C4-2B (cell line): Measurements from ENCODE around the gene CEP83.

Experiments
- H3K27ac ChIP-seq: fragments of 450-650 bp; 2 replicates; pipeline ENCODE4 v1.5.1; 2017
- CTCF ChIP-seq: fragments of 450-650 bp; conservative IDR thresholded peaks from 2 replicates; pipeline ENCODE4 v1.5.1; 2017; ENCODE audit warnings: mild to moderate bottlenecking
- ZFX ChIP-seq: fragments of 450-650 bp; IDR thresholded peaks from 2 replicates; pipeline ENCODE4 v1.6.1; 2017

The CEP83 gene

GRCh38 chr12:94261786-94262185 lies 197.9 kb downstream of the CEP83 start:
- no peak overlapping the region; the same call in 1 of the 2 replicates for H3K27ac ChIP-seq
- TF ChIP-seq CTCF, result no peak
- TF ChIP-seq ZFX, result no peak

GRCh38 chr12:94261119-94261518 lies 198.5 kb downstream of the CEP83 start:
- TF ChIP-seq ZFX (no peak), CTCF (no peak)

GRCh38 chr12:94260717-94261116 lies 198.9 kb downstream of the CEP83 start:
- no peak for TF ChIP-seq ZFX
- no peak for TF ChIP-seq CTCF
- H3K27ac ChIP-seq, result no peak overlapping the region

More at GRCh38 chr12:94261119-94261518, 198.5 kb downstream of the CEP83 start:
- H3K27ac ChIP-seq, result no peak overlapping the region

- TF ChIP-seq ZFX (no peak), CTCF (no peak)
- H3K27ac ChIP-seq, result no peak overlapping the region
Measured at GRCh38 chr12:94260017-94260416, 199.7 kb downstream of the CEP83 start.

- no peak for TF ChIP-seq CTCF
- TF ChIP-seq ZFX, result no peak
Measured at GRCh38 chr12:94258593-94258992, 201.1 kb downstream of the CEP83 start.

More at GRCh38 chr12:94258593-94258992, 201.1 kb downstream of the CEP83 start:
- H3K27ac ChIP-seq, result no peak overlapping the region
